HG02870 (cell line): ENCODE results near the gene GNLY.

Experiments used
- ATAC-seq: cut with Tn5 transposase; IDR thresholded peaks from one replicate; pipeline ENCODE4 v1.9.1; 2021; ENCODE audit warnings: mild to moderate bottlenecking, moderate library complexity; ENCODE audit not compliant: unreplicated experiment

GNLY gene

GRCh38 chr2:85723707-85724360 is 29.7 kb downstream of the GNLY start:
- ATAC-seq = no peak

DNA sequence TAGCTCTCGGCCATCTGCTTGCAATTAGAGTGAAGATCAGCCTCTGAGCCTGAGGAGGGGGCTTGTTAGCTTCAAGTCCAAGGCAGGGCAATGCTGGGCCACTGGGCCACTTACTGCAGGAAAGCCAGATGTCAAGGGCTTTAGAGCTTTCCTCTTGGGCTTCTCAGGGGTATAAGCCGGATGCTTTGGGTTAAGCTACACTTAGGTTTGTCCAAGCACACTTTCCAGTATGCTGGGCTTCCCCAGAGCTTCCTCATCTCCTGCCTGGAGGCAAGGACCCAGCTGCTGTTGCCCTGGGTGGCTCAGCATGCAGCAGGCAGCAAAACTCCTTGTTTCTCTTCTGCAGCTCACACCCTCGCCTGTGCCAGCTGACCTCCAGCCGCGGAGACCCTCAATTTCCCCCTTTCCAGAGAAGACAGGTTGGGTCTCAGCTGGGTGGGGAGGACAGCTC is 30.6 kb downstream of the GNLY start:
- ATAC-seq = no peak

- no peak for ATAC-seq
Measured at GRCh38 chr2:85725451-85725850, 31.3 kb downstream of the GNLY start.

DNA sequence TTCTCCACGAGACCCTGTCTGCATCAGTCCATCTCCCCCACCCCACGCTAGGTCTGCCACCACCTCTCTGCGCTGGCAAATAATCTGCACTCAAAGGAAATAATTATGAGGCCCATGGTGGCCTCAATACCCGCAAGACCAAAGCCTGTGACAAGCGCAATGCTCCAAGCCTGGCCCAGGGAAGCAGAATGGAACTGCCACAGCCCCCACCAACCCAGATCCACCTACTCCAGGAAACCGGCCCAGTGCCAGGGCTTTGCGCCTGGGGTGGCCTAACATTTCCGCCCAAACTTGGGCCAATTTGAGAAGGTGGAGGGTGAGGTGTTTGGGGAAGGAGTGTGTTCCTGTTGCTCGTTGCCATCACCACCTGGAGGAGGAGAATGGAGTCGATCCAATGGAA is 33.6 kb downstream of the GNLY start:
- ATAC-seq = no peak

- ATAC-seq = no peak
Measured at GRCh38 chr2:85728342-85728741, 34.2 kb downstream of the GNLY start.

DNA sequence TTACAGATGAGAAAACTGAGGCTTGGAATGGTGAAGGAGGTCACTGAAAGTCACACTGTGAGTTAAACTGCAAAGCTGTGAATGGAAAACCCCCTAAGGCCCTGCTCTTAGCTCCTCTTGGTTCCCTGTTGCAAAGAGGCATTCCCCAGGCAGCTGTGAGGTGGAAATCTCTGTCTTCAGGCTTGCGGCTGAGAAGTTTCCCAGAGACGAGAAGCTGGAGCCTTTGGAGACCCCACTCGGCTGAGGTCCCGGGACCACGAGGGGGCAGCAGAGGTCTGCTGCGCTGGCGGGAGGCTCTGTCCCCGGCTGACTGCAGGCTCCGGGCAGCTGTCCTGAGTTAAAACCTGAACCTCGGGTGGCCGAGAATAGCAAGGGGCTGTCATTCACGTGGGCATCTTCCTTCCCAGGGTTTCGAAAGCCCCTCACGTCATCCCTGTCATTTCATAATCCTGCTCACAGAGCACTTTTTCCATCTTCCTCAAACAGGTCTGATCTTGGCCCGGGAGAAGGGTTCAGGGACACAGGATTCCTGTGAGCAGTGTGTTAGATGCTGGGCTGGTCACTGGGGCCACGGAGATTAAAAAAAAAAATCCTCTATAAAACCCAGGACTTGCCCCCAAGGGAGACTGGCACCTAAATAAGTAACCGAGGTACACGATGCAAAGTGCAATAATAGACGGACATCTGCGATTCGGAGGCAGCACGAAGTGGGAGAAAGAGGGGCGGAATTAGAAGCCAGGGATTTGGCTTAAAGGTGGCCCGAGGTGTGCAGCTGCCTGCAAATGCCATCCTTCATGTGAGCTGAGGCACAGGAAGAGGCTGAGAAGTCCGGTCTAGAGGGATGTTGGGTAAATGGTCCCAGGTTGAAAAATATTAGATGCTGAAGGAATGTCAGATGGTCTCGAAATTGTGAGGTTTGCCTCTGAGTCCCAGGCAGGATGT is 35.0 kb downstream of the GNLY start:
- peak; percentile 69 for ATAC-seq

- ATAC-seq = no peak
Measured at GRCh38 chr2:85729825-85730510, 35.8 kb downstream of the GNLY start.

GRCh38 chr2:85730686-85731230 is 36.6 kb downstream of the GNLY start:
- ATAC-seq = no peak

- no peak for ATAC-seq
Measured at GRCh38 chr2:85731606-85732005, 37.4 kb downstream of the GNLY start.

DNA sequence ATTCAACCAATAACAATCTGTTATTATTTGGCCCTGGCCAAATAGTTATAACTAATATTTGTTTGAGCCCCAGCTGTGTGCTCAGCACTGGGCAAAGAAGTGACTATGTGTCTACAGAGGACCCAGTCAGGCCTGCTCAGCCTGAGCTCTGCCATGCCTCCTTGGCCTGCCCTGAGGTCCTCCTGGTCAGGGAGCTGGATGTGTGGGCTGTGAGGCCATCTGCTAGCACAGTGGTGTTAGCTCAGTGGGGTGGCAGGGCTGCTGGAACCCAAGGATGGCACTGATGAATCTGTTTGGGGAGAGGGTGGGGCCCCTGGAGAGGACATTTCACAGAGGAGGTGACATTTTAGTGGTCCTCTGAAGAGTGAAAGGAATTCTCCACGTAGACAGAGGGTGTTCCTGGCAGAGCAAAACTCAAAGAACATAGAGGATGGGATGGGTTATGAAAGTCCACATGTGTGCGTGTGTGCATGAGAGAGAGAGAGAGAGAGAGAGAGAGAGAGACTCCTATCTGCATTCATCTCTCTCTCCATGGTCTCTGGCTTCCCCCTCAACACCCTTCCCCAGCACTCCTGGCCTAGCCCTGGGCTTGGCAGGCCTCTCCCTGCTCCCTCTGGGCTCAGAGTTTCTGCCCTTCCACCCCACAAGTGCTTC is 38.4 kb downstream of the GNLY start:
- ATAC-seq = no peak

DNA sequence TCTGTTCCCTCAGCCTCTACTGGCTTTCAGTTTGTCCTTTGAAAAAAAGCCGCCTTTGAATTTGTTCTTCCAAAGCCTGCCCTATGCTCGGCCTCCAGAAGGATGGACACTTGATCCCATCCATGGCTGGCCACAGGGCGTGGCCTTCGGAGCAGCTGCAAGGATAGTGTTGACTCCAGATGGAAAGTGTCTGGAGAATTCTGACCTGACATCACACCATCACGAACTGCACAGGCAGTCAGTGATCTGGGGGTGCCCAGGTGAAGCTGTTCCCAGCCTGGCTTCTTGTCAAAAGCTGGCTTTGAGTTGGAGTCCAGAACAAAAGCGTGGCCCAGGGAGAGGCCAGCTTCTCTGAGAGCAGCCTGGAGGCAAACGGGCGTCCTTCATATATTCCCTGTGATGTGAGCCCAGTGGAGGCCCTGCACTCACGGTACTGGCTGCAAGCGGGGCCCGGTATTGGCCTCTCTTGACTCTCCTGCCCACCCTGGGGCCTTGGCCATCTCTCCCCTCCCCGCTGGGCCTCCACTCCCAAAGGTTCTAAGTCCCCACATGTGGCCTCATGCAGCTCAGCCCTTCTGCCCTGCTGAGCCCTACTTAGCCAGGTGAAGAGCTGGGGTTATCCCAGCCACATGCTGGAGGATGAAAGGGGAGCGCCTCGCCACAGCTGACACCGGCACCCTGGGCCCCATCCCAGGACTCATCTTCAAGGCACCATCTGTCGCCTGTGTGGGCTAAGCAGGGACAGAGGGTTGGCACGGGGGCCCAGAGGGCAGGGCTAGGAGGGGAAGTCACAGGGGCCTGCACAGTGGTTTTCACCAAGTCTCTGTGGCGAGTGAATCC is 39.2 kb downstream of the GNLY start:
- ATAC-seq = no peak

DNA sequence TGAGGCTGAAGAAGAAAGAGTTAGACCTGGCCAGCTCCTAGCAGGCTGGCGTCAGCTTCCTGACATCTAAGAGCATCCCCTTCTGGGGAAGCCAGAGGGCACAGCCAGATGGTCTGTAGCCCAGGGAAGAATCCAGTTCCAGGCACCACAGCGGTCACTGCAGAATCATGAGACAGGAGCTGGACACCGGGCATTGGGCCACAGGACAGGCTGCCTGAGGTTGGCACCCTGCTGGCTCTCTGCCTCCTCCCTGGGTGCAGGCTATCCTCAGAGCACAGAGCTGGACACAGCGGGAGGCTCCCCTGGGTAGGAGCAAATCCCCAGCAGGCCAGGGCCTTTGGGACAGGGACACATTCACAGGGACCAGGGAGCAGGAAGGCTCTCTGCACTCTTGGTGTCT is 39.9 kb downstream of the GNLY start:
- ATAC-seq = no peak

DNA sequence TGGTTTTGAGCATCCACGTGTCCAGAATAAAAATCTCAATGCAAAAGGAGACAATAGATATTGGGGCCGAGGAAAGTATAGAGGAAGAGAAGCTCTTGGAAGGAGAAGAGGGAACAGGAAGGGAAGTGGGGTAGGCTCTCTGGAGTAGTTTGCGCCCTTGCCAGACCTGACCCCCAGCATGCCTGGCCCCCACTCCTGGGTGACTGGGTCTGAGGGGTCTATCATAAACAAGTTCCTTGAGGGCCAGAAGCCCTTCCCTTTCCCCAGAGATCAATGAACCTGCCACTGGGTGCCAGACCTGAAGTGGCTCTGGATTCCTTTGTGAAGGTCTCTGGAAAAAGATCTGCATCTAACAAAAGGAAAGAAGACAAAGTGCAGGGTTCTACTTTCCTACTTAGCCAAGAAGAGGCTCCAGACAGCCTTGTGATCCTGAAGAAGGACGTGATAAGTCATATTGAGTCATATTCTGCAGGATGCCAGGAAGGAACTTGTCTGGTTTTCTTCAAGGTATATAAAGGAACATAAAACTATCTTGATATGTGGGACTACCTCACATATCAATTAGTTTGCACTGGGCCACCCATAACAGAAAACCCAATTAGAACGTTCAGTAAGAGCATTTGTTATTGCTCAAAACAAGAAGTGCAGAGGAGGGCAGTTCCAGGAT is 40.9 kb downstream of the GNLY start:
- no peak for ATAC-seq

- no peak for ATAC-seq
Measured at GRCh38 chr2:85735691-85736090, 41.5 kb downstream of the GNLY start.

GRCh38 chr2:85736456-85737355 is 42.5 kb downstream of the GNLY start:
- ATAC-seq = no peak

DNA sequence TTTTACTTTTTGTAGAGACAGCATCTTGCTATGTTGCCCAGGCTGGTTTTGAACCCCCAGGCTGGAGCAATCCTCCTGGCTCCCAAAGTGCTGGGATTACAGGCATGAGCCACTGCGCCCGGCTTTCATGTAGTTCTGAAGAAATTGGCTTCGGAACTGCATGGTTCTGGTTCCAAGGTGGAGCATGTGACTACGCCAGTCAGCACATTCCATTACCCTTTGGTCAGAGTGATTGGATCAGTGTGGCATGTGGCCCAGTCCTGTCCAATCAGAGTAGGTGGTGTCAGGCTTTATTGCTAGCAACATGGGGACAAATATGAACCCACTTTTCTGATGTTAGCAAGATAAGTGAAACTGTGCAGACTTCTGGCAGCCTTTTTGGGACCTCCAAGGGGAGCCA is 43.3 kb downstream of the GNLY start:
- ATAC-seq = no peak

GRCh38 chr2:85737961-85738360 is 43.8 kb downstream of the GNLY start:
- no peak for ATAC-seq

DNA sequence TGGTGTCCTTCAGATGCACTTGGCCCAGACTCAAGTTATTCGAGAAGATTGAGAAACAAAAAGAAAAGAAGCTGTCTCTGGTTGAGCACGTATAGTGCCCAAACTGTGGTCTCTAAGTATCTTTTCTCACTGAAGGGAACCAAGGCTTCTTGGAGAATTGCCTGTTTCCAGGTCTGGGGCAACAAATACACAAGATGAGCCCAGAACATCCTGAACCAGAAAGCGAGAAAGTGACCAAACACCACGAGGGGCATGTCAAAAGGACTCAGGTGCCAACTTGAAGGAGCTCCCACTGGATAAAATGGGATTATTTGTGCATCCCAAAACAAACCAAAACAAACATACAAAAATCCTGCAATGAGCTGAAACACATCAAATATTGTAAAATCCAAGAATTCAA is 46.0 kb downstream of the GNLY start:
- no peak for ATAC-seq
